ENCODE measurements around the gene ADAMTSL2.

- TF ChIP-seq SIN3A (IDR thresholded peaks at IDR 0.05; ENCODE audit: borderline replicate concordance, insufficient read depth, low read length), result no peak
- TF ChIP-seq POLR2AphosphoS5 (IDR thresholded peaks at IDR 0.05; ENCODE audit: low read depth, low read length), result no peak
- no peak for TF ChIP-seq TAF1 (IDR thresholded peaks at IDR 0.05; ENCODE audit: borderline replicate concordance, insufficient read depth, low read length)
- TF ChIP-seq, protein P1, sequence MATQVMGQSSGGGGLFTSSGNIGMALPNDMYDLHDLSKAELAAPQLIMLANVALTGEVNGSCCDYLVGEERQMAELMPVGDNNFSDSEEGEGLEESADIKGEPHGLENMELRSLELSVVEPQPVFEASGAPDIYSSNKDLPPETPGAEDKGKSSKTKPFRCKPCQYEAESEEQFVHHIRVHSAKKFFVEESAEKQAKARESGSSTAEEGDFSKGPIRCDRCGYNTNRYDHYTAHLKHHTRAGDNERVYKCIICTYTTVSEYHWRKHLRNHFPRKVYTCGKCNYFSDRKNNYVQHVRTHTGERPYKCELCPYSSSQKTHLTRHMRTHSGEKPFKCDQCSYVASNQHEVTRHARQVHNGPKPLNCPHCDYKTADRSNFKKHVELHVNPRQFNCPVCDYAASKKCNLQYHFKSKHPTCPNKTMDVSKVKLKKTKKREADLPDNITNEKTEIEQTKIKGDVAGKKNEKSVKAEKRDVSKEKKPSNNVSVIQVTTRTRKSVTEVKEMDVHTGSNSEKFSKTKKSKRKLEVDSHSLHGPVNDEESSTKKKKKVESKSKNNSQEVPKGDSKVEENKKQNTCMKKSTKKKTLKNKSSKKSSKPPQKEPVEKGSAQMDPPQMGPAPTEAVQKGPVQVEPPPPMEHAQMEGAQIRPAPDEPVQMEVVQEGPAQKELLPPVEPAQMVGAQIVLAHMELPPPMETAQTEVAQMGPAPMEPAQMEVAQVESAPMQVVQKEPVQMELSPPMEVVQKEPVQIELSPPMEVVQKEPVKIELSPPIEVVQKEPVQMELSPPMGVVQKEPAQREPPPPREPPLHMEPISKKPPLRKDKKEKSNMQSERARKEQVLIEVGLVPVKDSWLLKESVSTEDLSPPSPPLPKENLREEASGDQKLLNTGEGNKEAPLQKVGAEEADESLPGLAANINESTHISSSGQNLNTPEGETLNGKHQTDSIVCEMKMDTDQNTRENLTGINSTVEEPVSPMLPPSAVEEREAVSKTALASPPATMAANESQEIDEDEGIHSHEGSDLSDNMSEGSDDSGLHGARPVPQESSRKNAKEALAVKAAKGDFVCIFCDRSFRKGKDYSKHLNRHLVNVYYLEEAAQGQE (IDR thresholded peaks at IDR 0.05; ENCODE audit: insufficient read depth in 1 of 2, low read depth in 2 of 2, low read length in 2 of 2), result no peak
These were observed 17.7 kb downstream of the ADAMTSL2 start for GRCh38 chr9:133552236-133552635.
